GOT3 (cell line): ENCODE results near the gene AKT1S1.
"Not testable (repeated sequence)": the region's sequence is repeated elsewhere in the genome, so short reads cannot be mapped to it uniquely, and the experiment has no call there.

Experiments used
- DNase-seq: peaks from one replicate; lab custom pipeline; 2025; ENCODE audit warnings: mixed read lengths; lab: John Stamatoyannopoulos, UW

The AKT1S1 gene

GRCh38 chr19:49877020-49877878 lies at the start of gene AKT1S1, which contains the start of gene TBC1D17:
Gene AKT1S1 (minus strand): TSS chr19:49877355. CDS start chr19:49873295, 4,060 bp downstream.
Gene TBC1D17 (plus strand): TSS chr19:49877702. CDS start chr19:49877724, 22 bp downstream.
- peak; percentile 96 for DNase-seq

DNA sequence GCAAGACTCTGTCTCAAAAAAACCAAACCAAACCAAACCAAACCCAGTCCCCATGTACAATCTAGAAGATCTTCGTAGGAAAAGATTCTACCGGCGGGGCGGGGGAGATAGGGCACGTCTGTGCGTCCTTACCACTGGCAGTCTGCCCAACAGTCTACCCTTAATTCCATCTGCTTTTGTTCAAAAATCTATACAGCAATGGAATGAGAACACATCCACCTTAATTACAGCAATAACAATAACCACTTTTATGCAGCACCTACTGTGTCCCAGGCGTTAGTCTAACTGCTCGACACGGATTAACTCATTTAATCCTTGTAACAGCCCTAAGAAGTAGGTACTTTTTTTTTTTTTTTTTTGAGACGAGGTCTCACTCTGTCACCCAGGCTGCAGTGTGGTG lies 49.4 kb upstream of the AKT1S1 start:
- DNase-seq = no peak

DNA sequence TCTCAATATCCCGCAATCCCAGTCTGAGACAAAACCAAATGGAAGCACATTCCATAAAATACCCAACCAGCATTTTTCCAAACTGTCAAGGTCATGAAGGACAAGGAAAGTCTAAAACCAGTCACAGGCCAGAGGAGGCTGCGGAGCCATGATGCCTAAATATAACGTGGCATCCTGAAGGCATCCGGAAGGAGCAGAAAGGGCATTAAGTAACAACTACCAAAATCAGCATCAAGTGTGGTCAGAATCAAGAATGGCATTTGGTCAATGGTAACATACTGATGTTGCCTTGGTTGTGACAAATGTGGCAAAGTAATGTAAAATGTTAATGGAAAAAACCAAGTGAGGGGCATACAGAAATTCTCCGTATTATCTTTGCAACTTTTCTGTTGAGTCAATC lies 48.3 kb upstream of the AKT1S1 start:
- DNase-seq = no peak

GRCh38 chr19:49924881-49925210 lies 47.7 kb upstream of the AKT1S1 start:
- not testable (repeated sequence) for DNase-seq

DNA sequence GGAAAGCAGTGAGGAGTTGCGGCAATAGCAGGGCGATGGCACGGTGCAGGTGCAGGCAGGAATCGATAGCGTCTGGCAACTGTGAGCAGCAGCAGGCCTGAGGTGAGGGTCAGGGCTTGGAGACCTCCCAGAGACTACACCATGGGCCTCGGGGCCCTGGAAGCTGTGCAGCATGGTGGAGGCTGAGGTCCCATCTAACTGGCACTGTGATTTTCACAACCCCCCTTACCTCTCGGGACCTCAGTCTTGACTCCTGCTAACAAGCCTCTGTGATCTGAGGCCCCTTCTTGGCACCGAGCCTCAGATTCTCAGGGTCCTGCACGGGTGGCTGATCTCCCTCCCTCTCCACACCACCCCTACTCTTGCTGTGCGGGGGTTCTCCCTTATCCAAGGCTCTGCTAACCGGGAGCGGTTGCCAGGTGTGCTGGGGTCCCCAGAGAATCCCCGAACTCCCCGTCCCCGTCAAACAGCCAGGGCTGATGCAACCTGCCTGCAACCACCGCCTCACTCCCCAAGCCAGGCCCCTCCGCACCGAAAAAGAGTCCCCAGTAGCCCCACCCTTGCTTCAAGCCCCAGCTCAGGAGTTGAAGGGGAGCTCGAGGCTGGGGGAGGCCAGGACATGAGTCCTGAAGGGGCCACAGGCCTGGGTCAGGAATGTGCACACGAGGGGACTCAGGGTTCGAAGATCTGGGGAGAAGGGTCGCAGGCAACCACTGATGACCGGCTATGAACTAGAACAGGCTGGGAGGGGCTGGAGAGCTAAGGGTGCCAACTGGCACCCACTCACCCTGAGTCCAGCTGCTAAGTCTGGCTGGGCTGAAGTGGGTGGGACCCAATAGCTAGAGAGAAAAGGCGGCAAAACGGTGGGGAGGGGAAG lies 47.1 kb upstream of the AKT1S1 start:
- no peak for DNase-seq

GRCh38 chr19:49923055-49924003 lies 46.2 kb upstream of the AKT1S1 start:
- no peak for DNase-seq

GRCh38 chr19:49921871-49922795 lies 45.0 kb upstream of the AKT1S1 start:
- no peak for DNase-seq

DNA sequence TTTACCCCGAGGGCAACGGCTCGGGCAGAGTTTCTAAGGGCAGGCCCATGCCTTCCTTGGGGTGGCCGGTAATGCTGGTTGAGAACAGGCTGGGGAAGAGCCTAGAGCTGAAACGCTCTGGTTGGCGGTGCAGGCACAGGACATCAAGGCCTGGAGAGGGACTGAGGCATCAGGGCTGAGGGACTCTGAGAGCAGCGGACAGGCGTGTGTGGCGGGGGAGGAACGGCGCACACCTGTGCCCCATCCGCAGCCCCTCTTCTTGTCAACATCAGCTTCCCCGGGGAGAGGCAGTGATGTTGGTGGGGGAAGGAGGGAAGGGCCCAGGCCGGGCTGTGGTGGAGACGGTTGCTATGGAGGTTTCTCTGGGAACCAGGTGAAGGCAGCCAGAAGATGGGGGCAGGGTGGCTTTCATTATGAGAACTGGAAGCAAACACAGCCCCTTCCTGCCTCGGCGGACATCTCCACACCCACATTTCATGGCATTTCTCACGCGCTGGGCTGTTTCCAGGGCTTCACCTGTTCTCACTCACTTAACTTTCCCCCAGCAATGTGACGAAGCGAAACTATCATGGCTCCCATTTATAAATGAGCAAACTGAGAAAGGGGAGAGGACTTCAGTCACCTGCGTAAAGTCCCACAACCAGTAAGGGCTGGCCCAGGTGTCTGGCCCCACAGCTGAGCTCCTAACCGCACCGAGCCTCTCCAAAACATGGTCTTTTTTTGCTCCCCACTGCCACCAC lies 43.6 kb upstream of the AKT1S1 start:
- DNase-seq = no peak

- DNase-seq = no peak
Measured at GRCh38 chr19:49918089-49918488, 40.9 kb upstream of the AKT1S1 start.

- DNase-seq = no peak
Measured at GRCh38 chr19:49916839-49917733, 39.9 kb upstream of the AKT1S1 start.

DNA sequence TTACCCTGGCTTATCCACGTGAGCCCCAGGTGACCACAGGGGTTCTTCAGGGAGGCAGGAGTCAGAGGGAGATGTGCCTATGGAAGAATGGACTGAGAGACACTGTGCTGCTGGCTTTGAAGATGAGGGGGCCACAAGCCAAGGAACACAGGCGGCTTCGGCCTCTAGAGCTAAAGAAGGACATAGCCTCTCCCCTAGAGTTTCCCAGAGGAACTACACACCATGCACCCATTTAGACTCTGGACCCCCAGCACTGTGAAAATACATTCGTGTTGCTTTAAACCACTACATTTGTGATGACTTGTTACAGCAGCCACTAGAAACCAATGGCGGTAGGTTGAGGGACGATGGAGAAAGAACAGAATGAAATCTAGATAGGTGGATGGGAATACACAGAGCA lies 38.1 kb upstream of the AKT1S1 start:
- no peak for DNase-seq

DNA sequence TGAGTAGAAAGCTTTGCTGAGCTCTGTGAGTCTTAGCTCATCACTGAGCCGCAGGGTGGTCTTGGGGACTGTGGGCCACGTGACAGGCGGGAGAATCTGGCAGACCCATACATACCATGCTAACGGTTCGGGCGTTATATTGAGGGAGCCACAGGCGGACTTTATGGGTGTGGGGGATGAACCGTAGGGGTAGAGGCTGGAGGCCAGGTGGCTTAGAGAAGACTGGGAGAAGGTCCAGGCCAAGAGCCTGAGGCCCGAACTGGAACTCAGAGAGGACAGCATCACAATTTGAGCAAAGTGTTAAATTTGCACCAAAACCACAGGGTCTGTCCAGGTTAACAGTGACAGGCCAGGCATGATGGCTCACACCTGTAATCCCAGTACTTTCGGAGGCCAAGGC lies 36.6 kb upstream of the AKT1S1 start:
- no peak for DNase-seq

DNA sequence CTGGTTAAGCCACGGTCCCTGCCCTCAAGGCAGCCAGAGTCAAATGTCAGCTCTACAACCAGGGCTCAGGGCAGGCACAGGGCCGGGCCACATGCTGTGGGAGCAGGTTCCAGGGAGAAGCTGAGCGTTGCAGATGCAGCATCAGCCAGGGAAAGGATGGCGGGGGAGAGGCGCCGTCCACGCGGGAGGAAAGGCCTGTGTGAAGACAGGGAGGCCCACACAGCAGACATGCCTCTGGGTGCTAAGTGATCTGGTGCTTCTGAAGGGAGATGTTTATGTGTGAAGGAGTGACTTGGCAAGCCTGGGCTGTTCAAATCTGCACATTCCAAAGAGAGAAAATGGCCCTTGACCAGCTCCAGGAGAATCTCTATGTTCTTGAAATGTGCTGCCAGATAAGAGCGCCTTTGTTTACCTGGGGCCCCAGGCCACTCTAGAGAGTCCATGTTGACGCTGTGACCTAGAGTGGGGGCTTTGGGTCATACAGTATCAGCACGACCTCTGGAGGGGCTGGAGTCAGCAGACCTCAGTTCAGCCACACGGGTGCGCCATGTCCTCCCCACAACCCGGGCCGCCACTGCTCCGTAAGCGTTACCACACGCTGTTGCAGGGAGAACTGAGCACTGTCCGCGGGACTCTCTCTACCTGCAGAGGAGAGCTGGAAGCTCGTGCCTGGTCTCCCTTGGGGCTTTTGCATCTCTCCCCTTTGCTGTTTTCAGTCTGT lies 36.0 kb upstream of the AKT1S1 start:
- DNase-seq = no peak

DNA sequence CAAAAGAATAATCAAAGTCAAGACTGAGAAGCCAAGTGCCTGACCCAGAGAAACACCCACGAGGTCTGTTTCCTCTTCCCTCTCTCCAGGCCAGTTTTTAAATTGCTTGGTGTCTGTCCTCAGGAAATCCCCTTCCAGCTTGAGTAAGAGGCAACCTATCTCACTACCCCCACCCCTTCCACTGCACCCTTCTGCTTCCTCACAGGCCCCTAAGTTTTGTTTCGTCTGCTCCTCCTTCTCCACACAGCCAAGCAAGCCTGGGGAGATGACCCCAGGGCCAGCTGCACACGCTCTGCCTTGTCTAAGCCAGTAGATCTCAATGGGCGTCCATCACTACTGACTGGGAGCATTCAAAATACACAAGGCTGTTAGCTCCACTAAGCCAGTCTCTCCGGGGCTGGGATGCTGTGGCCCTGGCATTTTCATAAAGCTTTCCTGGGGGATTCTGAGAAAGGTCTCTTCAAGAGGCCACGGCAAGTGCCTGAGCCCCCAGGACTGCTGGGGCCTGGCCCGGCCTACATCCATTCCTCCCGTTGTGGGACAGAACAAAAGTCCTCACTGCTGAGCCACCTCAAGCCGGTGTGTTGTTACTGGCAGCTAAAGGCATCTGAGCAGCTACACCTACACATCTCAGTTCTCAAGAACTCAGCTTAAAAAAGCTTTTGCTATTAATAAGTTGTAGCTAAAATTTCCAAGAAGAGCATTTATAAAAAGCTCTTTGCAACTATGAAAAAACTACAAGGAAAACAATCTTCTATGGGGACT lies 34.4 kb upstream of the AKT1S1 start:
- no peak for DNase-seq

GRCh38 chr19:49910179-49910578 lies 33.0 kb upstream of the AKT1S1 start:
- no peak for DNase-seq

DNA sequence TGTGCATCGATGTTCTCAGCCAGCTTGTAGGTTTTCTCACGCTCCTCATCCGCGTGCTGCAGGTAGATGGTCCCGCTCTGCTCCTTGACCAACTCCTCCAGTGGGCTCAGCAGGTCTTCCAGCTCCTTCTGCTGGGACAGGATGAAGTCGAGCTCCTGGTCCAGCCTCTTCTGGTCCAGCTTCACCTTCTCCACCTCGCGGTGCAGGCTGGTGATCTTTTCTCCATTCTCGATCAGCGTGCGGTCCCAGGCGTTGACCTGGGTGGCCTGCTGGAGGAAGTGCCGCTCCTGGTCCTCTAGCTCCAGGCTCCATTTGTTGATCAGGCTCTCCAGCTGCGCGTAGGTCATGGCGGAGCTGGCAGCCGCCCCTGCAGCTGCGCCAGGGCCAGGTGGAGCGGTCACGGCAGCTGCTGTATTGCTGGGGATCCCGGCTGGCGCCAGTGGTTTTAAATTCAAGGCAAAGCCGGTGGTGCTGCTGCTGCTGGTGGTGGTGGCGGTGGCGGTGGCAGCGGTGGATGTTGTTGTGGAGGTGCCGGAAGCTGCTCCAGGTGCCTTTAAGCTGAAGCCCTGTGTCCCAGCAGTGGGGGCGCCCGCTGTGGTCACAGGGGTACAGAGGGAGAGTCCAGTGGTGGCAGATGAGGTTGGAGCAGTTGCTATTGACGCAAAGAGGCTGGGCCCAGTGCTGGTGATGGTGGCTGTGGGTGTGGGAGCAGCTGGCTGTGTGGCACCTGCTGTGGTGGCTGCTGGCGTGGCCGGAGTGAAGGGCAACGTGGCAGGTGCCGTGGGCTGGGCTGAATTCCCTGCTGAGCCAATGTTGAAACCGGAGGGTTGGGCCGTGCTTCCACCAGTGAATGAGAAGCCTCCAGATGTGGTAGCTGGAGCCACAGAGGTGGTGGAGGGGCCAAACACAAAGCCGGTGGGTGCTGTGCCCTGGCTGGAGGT lies 31.6 kb upstream of the AKT1S1 start:
- DNase-seq = no peak
